Kidney epithelial cell (primary cell): ENCODE results near the gene CHRM5. TPM values are rescaled to one million over a fixed set of nuclear protein-coding genes. Genes with fewer than 3 reads are reported as not detected.

Experiments used
- DNase-seq: peaks from one replicate; pipeline ENCODE4 v3.0.0-alpha.2; 2010; ENCODE audit warnings: low read depth
- H3K27me3 ChIP-seq: 2 replicates; pipeline ENCODE4 v1.6.0; 2011; ENCODE audit warnings: low read length; ENCODE audit not compliant: control insufficient read depth, insufficient read depth
- H3K36me3 ChIP-seq: 2 replicates; pipeline ENCODE4 v1.5.1; 2011; ENCODE audit warnings: low read length; ENCODE audit not compliant: control insufficient read depth, insufficient read depth
- H3K4me3 ChIP-seq: 2 replicates; pipeline ENCODE4 v1.5.1; 2011; ENCODE audit warnings: low read depth, mild to moderate bottlenecking, control low read depth, low read length
- CTCF ChIP-seq: IDR thresholded peaks from 2 replicates; pipeline ENCODE4 v1.5.1; 2011; ENCODE audit warnings: mild to moderate bottlenecking, moderate library complexity, low read length, control low read depth, inconsistent platforms; ENCODE audit not compliant: insufficient read depth, poor library complexity, severe bottlenecking
- total RNA-seq: library from RNA; depleted of rRNA; stranded (reverse); fragments of >200 nt; gene quantifications from 2 replicates; pipeline ENCODE4 v1.2.3, GENCODE V29; 2015

The CHRM5 gene
- total RNA-seq, 1 donor from 2014 or later, result not detected

- DNase-seq, result no peak
- H3K4me3 ChIP-seq, result no peak overlapping the region
- no peaks in the 10 kb centered on the region for H3K36me3 ChIP-seq
- TF ChIP-seq CTCF, result no peak
- no peaks in the 10 kb centered on the region for H3K27me3 ChIP-seq
These were observed 139.0 kb downstream of the CHRM5 start for GRCh38 chr15:34107315-34107714.

- H3K27me3 ChIP-seq, result no peaks in the 10 kb centered on the region
- H3K4me3 ChIP-seq, result no peak overlapping the region
- peak; percentile 74 for TF ChIP-seq CTCF
- DNase-seq, result no peak
- H3K36me3 ChIP-seq, result no peaks in the 10 kb centered on the region
These were observed 141.7 kb downstream of the CHRM5 start for GRCh38 chr15:34109797-34110663.

GRCh38 chr15:34111488-34111887 is 143.2 kb downstream of the CHRM5 start:
- Histone ChIP-seq H3K4me3 (no peak overlapping the region), H3K27me3 (no peaks in the 10 kb centered on the region), H3K36me3 (no peaks in the 10 kb centered on the region)
- DNase-seq, result no peak
- TF ChIP-seq CTCF, result no peak

GRCh38 chr15:34114215-34114614 is 145.9 kb downstream of the CHRM5 start:
- no peak overlapping the region for H3K4me3 ChIP-seq
- H3K36me3 ChIP-seq, result no peaks in the 10 kb centered on the region
- DNase-seq, result no peak
- no peaks in the 10 kb centered on the region for H3K27me3 ChIP-seq
- TF ChIP-seq CTCF, result no peak

- TF ChIP-seq CTCF, result no peak
- H3K4me3 ChIP-seq, result no peak overlapping the region
These were observed 146.4 kb downstream of the CHRM5 start for GRCh38 chr15:34114739-34115138.

GRCh38 chr15:34116620-34117019 is 148.3 kb downstream of the CHRM5 start:
- no peaks in the 10 kb centered on the region for H3K27me3 ChIP-seq
- no peak for TF ChIP-seq CTCF
- H3K4me3 ChIP-seq, result no peak overlapping the region
- H3K36me3 ChIP-seq, result no peaks in the 10 kb centered on the region
- DNase-seq, result no peak

More at GRCh38 chr15:34114739-34115138, 146.4 kb downstream of the CHRM5 start:
- H3K36me3 ChIP-seq, result no peaks in the 10 kb centered on the region
- DNase-seq, result no peak
- no peaks in the 10 kb centered on the region for H3K27me3 ChIP-seq
